Choroid plexus epithelial cell (primary cell): ENCODE results near the gene EML4.
"Not testable (repeated sequence)": the region's sequence is repeated elsewhere in the genome, so short reads cannot be mapped to it uniquely, and the experiment has no call there.

Experiments used
- DNase-seq: peaks from one replicate; pipeline ENCODE4 v3.0.0-alpha.2; 2010; ENCODE audit warnings: low read depth
- H3K4me3 ChIP-seq: 2 replicates; pipeline ENCODE4 v1.5.1; 2011; ENCODE audit warnings: low read depth, mild to moderate bottlenecking, control low read depth, low read length, moderate library complexity
- TF ChIP-seq, protein P1 (sequence below): conservative IDR thresholded peaks from 2 replicates; pipeline ENCODE4 v1.5.1; 2011; ENCODE audit warnings: low read depth, mild to moderate bottlenecking, control low read depth, inconsistent platforms, low read length, moderate library complexity

EML4 gene

GRCh38 chr2:42127425-42128424, 41.4 kb upstream of the EML4 start:
- TF ChIP-seq, protein P1, sequence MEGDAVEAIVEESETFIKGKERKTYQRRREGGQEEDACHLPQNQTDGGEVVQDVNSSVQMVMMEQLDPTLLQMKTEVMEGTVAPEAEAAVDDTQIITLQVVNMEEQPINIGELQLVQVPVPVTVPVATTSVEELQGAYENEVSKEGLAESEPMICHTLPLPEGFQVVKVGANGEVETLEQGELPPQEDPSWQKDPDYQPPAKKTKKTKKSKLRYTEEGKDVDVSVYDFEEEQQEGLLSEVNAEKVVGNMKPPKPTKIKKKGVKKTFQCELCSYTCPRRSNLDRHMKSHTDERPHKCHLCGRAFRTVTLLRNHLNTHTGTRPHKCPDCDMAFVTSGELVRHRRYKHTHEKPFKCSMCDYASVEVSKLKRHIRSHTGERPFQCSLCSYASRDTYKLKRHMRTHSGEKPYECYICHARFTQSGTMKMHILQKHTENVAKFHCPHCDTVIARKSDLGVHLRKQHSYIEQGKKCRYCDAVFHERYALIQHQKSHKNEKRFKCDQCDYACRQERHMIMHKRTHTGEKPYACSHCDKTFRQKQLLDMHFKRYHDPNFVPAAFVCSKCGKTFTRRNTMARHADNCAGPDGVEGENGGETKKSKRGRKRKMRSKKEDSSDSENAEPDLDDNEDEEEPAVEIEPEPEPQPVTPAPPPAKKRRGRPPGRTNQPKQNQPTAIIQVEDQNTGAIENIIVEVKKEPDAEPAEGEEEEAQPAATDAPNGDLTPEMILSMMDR, result no peak
- DNase-seq, result no peak
- H3K4me3 ChIP-seq, result no peak overlapping the region

- TF ChIP-seq, protein P1, result no peak
- H3K4me3 ChIP-seq, result no peak overlapping the region
- DNase-seq, result peak; percentile 47
Measured at GRCh38 chr2:42128721-42129486, 40.2 kb upstream of the EML4 start.

GRCh38 chr2:42129487-42129852, 39.7 kb upstream of the EML4 start:
- TF ChIP-seq, protein P1, result no peak
- no peak for DNase-seq
- no peak overlapping the region for H3K4me3 ChIP-seq

DNA sequence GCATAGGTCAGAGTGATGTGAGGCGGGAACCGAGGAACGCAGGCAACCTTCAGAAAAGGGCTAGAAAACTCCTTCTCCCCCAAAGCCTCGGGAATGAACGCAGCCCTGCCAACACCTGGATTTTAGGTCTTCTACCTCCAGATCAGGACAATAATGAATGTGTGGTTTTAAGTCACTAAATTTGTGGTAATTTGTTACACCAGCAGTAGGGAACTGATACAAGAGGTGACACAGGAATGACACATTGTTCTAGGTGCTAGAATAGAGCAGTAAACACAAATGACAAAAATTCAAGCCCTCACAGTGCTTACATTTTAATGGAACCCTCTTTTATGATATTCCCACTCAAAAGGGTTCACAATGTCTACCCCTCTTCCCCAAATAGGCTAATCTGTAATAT, 39.2 kb upstream of the EML4 start:
- TF ChIP-seq, protein P1, result no peak
- H3K4me3 ChIP-seq, result no peak overlapping the region
- no peak for DNase-seq

- H3K4me3 ChIP-seq, DNase-seq: not testable (repeated sequence)
Measured at GRCh38 chr2:42130858-42131257, 38.3 kb upstream of the EML4 start.

DNA sequence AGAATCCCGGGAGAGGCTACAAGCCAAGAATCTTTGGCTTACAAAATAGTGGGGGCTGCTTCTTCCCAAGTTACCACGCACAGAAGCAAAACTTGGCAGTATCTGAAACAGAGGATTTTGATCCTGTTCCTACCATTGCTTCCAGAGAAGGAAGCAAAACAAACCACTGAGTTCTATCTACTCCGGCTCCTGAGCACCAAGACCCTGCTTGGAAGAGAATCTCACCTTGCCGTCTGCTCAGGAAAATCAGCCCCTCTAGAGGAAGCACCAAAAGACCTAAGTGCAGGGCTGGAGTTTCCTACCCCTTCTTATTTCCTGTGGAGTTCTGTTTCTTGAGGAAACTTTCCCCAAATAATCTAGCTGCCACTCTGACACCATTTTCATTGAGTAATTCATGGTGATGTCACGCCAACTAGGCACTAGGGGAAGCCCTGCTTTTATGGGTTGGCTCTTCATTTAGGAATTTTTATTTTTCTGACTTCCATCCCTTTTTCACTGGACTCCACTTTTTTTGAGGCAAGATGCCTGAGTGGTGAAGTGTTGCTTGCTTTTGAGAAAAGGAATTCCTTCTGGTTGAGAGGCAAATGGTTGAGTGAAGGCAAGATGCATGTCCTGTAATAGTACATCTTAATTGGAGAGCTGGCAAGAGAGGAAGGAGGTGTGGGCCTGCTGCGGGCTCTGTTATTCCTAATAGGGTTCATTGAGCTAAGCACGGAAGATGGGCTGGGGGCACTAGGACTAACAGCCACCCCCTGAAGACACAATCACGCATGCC, 36.8 kb upstream of the EML4 start:
- TF ChIP-seq, protein P1, result no peak
- DNase-seq, result peak; percentile 75
- H3K4me3 ChIP-seq, result no peak overlapping the region

DNA sequence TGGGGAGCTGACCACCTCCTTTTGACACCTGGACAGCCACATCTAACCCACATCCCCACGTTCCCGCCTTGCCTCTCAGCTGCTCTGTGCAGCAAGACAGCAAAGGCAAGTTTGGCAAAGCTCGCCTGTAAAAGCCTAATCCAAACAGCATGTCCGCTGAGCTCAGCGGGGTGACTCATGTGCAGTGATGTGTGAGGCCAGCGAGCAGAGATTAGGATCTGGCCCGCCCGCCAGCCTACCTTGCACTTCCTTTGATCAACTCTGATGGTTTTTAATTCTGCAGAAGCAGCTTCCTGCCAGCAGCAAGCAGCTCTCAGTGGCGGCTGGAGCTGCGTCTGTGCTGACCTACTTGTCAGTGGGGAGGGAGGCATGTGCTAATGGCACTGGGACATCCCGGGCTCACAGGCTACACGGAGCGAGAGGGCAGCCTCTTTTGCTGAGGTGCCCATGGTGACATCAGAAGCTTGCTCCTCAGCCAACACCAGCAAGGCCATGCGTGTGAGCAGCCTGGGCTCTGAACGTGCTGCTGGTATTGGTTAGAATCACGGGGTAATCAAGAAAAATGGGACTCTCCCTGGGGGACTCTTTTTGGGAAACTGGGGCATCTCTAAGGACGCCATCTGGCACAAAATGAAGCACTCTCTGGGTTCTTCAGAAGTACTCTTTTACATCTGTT, 36.0 kb upstream of the EML4 start:
- DNase-seq, result peak; percentile 93
- peak overlapping the region; percentile 15 for H3K4me3 ChIP-seq
- TF ChIP-seq, protein P1, result no peak
